ENCODE data around the gene WIPF1. TPM values are rescaled to one million over a fixed set of nuclear protein-coding genes. Genes with fewer than 3 reads are reported as not detected.

Gene WIPF1
- total and polyA plus RNA-seq, 2 of the 13 experiments (the other 11 are each of a cell fraction or from before 2014, with no cell fraction given) = 0.01 TPM; not detected in 1

GRCh38 chr2:174635776-174636404 lies 38.3 kb upstream of the WIPF1 start:
- intact Hi-C loops (cut with micrococcal nuclease; ENCODE audit: unreplicated experiment) = no loop called here
- no peak overlapping the region for H3K27ac ChIP-seq (ENCODE audit: extremely low read length, insufficient read depth, low read length)
- ChIA-PET CTCF (ENCODE audit: low intra/inter-chr PET ratio, low total read pairs) (no interaction called here), POLR2A (no interaction called here)
- no peak overlapping the region for H2AFZ ChIP-seq (ENCODE audit: low read length)
- H3K27me3 ChIP-seq (ENCODE audit: control insufficient read depth in 1 of 2, insufficient read depth in 2 of 2, low read length in 2 of 2) = peaks cover 2 to 26% of the 10 kb centered on the region in 2 experiments; a peak in 3 of 5 replicates
- H3K4me1 ChIP-seq (ENCODE audit: insufficient read depth, low read length) = no peaks in the 10 kb centered on the region
- no TSS peak for BruUV-seq (replicated peaks)
- no peak overlapping the region for H3K4me3 ChIP-seq (replicated peaks in 1 of 3; ENCODE audit: insufficient read depth in 1 of 3, low read depth in 2 of 3, low read length in 3 of 3)
- H3K79me2 ChIP-seq (ENCODE audit: insufficient read depth, low read length) = no peaks in the 10 kb centered on the region
- H3K36me3 ChIP-seq (replicated peaks in 1 of 2; ENCODE audit: control insufficient read depth in 1 of 2, insufficient read depth in 2 of 2, low read length in 2 of 2) = no peaks in the 10 kb centered on the region
- in situ Hi-C loops (cut with HindIII; ENCODE audit: extremely low pct_ligation_motif_present, low pct_unique_long_range_greater_than_20kb) = no loop called here
- ATAC-seq = no peak
- no peak for DNase-seq (ENCODE audit: low spot score)
- H3K9ac ChIP-seq (ENCODE audit: insufficient read depth, low read depth, low read length) = no peak overlapping the region
- no peak overlapping the region for H3K4me2 ChIP-seq (ENCODE audit: low read depth, low read length)
- FAIRE-seq = no peak
- WGBS (ENCODE audit: low lambda C conversion rate) = 37% methylated on average over 3 of the region's 3 CpGs
- no peaks in the 10 kb centered on the region; the same call in 1 of the 2 replicates for H4K20me1 ChIP-seq (ENCODE audit: insufficient read depth, low read length)
- no peaks in the 10 kb centered on the region for H3K9me3 ChIP-seq (ENCODE audit: low read length)
- TF ChIP-seq, protein P1, sequence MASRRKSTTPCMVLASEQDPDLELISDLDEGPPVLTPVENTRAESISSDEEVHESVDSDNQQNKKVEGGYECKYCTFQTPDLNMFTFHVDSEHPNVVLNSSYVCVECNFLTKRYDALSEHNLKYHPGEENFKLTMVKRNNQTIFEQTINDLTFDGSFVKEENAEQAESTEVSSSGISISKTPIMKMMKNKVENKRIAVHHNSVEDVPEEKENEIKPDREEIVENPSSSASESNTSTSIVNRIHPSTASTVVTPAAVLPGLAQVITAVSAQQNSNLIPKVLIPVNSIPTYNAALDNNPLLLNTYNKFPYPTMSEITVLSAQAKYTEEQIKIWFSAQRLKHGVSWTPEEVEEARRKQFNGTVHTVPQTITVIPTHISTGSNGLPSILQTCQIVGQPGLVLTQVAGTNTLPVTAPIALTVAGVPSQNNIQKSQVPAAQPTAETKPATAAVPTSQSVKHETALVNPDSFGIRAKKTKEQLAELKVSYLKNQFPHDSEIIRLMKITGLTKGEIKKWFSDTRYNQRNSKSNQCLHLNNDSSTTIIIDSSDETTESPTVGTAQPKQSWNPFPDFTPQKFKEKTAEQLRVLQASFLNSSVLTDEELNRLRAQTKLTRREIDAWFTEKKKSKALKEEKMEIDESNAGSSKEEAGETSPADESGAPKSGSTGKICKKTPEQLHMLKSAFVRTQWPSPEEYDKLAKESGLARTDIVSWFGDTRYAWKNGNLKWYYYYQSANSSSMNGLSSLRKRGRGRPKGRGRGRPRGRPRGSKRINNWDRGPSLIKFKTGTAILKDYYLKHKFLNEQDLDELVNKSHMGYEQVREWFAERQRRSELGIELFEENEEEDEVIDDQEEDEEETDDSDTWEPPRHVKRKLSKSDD (CRISPR knock-in tag; IDR thresholded peaks at IDR 0.05; ENCODE audit: low read depth) = no peak
- no peak for TF ChIP-seq ZBTB44 (CRISPR knock-in tag; IDR thresholded peaks at IDR 0.05)
- TF ChIP-seq, protein P2, sequence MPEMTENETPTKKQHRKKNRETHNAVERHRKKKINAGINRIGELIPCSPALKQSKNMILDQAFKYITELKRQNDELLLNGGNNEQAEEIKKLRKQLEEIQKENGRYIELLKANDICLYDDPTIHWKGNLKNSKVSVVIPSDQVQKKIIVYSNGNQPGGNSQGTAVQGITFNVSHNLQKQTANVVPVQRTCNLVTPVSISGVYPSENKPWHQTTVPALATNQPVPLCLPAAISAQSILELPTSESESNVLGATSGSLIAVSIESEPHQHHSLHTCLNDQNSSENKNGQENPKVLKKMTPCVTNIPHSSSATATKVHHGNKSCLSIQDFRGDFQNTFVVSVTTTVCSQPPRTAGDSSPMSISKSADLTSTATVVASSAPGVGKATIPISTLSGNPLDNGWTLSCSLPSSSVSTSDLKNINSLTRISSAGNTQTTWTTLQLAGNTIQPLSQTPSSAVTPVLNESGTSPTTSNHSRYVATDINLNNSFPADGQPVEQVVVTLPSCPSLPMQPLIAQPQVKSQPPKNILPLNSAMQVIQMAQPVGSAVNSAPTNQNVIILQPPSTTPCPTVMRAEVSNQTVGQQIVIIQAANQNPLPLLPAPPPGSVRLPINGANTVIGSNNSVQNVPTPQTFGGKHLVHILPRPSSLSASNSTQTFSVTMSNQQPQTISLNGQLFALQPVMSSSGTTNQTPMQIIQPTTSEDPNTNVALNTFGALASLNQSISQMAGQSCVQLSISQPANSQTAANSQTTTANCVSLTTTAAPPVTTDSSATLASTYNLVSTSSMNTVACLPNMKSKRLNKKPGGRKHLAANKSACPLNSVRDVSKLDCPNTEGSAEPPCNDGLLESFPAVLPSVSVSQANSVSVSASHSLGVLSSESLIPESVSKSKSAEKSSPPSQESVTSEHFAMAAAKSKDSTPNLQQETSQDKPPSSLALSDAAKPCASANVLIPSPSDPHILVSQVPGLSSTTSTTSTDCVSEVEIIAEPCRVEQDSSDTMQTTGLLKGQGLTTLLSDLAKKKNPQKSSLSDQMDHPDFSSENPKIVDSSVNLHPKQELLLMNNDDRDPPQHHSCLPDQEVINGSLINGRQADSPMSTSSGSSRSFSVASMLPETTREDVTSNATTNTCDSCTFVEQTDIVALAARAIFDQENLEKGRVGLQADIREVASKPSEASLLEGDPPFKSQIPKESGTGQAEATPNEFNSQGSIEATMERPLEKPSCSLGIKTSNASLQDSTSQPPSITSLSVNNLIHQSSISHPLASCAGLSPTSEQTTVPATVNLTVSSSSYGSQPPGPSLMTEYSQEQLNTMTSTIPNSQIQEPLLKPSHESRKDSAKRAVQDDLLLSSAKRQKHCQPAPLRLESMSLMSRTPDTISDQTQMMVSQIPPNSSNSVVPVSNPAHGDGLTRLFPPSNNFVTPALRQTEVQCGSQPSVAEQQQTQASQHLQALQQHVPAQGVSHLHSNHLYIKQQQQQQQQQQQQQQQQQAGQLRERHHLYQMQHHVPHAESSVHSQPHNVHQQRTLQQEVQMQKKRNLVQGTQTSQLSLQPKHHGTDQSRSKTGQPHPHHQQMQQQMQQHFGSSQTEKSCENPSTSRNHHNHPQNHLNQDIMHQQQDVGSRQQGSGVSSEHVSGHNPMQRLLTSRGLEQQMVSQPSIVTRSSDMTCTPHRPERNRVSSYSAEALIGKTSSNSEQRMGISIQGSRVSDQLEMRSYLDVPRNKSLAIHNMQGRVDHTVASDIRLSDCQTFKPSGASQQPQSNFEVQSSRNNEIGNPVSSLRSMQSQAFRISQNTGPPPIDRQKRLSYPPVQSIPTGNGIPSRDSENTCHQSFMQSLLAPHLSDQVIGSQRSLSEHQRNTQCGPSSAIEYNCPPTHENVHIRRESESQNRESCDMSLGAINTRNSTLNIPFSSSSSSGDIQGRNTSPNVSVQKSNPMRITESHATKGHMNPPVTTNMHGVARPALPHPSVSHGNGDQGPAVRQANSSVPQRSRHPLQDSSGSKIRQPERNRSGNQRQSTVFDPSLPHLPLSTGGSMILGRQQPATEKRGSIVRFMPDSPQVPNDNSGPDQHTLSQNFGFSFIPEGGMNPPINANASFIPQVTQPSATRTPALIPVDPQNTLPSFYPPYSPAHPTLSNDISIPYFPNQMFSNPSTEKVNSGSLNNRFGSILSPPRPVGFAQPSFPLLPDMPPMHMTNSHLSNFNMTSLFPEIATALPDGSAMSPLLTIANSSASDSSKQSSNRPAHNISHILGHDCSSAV (CRISPR knock-in tag; IDR thresholded peaks at IDR 0.05; ENCODE audit: borderline replicate concordance) = no peak
- no peak for TF ChIP-seq FOXJ3 (CRISPR knock-in tag; IDR thresholded peaks at IDR 0.05; ENCODE audit: borderline replicate concordance)
- TF ChIP-seq STAT6 (CRISPR knock-in tag; IDR thresholded peaks at IDR 0.05; ENCODE audit: borderline replicate concordance) = no peak
